Parathyroid adenoma (tissue), 2 donors: ENCODE data around the gene KRTAP10-8.
"Not testable (repeated sequence)": the region's sequence is repeated elsewhere in the genome, so short reads cannot be mapped to it uniquely, and the experiment has no call there.

ENCODE experiments used
- H2AFZ ChIP-seq: fragments of 300-600 bp; sonication (generic); one replicate; pipeline ENCODE4 v1.7.0; 2017; ENCODE audit warnings: antibody characterized with exemption, mild to moderate bottlenecking
- H3K27ac ChIP-seq: fragments of 300-600 bp; sonication (generic); one replicate; pipeline ENCODE4 v1.7.0; 2017
- H3K27me3 ChIP-seq: fragments of 300-600 bp; sonication (generic); one replicate; pipeline ENCODE4 v1.7.0; 2017; ENCODE audit warnings: low read length; ENCODE audit not compliant: control insufficient read depth, insufficient read depth
- H3K36me3 ChIP-seq: fragments of 300-600 bp; sonication (generic); one replicate; pipeline ENCODE4 v1.7.0; 2017; ENCODE audit warnings: low read length; ENCODE audit not compliant: control insufficient read depth, insufficient read depth
- H3K4me1 ChIP-seq: fragments of 300-600 bp; sonication (generic); one replicate; pipeline ENCODE4 v1.7.0; 2017; ENCODE audit warnings: control low read depth
- H3K4me2 ChIP-seq: fragments of 300-600 bp; sonication (generic); one replicate; pipeline ENCODE4 v1.7.0; 2017; ENCODE audit warnings: low read length
- H3K4me3 ChIP-seq: fragments of 300-600 bp; sonication (generic); one replicate; pipeline ENCODE4 v1.7.0; 2017; ENCODE audit warnings: low read depth, low read length
- H3K79me2 ChIP-seq: fragments of 300-600 bp; sonication (generic); one replicate; pipeline ENCODE4 v1.7.0; 2017; ENCODE audit warnings: control low read depth
- H3K9ac ChIP-seq: fragments of 300-600 bp; sonication (generic); one replicate; pipeline ENCODE4 v1.7.0; 2017; ENCODE audit warnings: mild to moderate bottlenecking
- H3K9me3 ChIP-seq: fragments of 300-600 bp; sonication (generic); one replicate; pipeline ENCODE4 v1.7.0; 2017; ENCODE audit warnings: low read length; ENCODE audit not compliant: control insufficient read depth
- TF ChIP-seq, protein P1 (sequence below): fragments of 300-600 bp; sonication (generic); IDR thresholded peaks from one replicate; pipeline ENCODE4 v1.7.0; 2017; ENCODE audit warnings: antibody characterized with exemption, mild to moderate bottlenecking
- donor health status: primary hyperparathyroidism.

The KRTAP10-8 gene

DNA sequence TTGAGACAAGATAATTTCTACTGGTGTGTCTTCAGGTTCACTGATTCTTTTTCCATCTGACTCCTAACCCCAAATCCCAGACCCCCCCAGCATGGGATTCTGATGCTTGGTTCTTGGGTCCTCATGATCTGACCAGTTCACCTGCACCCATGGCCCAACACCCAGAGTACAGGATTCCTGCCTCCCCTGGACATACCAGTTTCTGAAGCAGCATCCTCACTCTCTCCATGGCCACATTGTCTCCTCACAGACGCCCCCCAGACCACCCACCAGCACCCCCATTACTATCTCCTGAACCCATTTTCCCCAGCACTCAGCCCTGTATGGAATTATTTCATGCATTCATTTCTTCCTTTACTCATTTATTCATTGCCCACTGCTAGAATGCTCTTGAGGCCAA is 45.0 kb downstream of the KRTAP10-8 start:
- H3K27ac ChIP-seq = no peak overlapping the region
- H3K4me3 ChIP-seq = no peak overlapping the region
- no peaks in the 10 kb centered on the region for H3K27me3 ChIP-seq
- no peaks in the 10 kb centered on the region for H3K4me1 ChIP-seq
- no peaks in the 10 kb centered on the region for H3K9me3 ChIP-seq
- H2AFZ ChIP-seq = no peak overlapping the region
- H3K9ac ChIP-seq = no peak overlapping the region
- no peak overlapping the region for H3K4me2 ChIP-seq
- no peaks in the 10 kb centered on the region for H3K79me2 ChIP-seq
- TF ChIP-seq, protein P1, sequence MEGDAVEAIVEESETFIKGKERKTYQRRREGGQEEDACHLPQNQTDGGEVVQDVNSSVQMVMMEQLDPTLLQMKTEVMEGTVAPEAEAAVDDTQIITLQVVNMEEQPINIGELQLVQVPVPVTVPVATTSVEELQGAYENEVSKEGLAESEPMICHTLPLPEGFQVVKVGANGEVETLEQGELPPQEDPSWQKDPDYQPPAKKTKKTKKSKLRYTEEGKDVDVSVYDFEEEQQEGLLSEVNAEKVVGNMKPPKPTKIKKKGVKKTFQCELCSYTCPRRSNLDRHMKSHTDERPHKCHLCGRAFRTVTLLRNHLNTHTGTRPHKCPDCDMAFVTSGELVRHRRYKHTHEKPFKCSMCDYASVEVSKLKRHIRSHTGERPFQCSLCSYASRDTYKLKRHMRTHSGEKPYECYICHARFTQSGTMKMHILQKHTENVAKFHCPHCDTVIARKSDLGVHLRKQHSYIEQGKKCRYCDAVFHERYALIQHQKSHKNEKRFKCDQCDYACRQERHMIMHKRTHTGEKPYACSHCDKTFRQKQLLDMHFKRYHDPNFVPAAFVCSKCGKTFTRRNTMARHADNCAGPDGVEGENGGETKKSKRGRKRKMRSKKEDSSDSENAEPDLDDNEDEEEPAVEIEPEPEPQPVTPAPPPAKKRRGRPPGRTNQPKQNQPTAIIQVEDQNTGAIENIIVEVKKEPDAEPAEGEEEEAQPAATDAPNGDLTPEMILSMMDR = no peak
- no peaks in the 10 kb centered on the region for H3K36me3 ChIP-seq

DNA sequence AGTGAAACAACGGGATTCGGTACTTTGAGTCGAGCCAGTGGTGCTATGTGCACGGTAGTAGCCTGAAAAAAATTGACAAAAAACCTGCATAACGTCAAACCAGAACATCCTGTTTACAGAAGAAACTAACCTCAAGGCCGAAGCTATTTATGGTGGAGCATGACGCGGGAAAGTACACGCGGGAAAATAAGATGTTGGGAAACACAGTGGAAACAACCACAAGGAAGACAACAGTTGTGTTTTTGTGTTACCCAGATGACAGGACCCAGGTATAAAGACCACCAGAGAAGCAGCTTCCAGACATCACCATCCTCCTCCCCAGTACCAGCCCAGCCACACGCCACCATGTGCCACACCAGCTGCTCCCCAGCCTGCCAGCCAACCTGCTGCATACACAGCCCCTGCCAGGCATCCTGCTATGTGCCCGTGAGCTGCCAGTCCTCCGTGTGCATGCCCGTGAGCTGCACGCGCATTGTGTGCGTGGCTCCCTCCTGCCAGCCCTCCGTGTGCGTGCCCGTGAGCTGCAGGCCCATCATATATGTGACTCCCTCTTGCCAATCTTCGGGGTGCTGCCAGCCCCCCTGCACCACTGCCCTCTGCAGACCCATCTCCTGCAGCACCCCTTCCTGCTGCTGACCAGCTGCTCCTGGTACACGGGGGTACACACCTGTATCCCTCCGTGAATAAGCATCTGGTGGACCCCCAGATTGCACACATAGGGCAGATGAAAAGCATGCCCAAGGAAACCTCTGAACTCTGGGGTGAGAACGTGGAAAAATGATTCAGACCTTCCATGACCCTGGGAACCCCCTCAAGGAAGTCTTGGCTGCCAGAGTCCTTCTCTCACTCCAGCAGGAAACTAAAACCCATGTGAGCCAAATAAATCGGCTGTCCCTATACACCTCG is 46.0 kb downstream of the KRTAP10-8 start, which contains the start of gene KRTAP12-3:
Gene KRTAP12-3 (plus strand): TSS at position 298 of the 906 bp plus-strand sequence. CDS start 48 bp downstream, at position 346.
- Histone ChIP-seq H3K4me2 (no peak within 1 kb of the TSS), H2AFZ (no peak within 1 kb of the TSS), H3K9ac (no peak within 1 kb of the TSS), H3K36me3 (no peaks in the 10 kb centered on the region), H3K4me1 (no peaks in the 10 kb centered on the region), H3K4me3 (no peak within 1 kb of the TSS), H3K79me2 (no peaks in the 10 kb centered on the region), H3K9me3 (no peaks in the 10 kb centered on the region), H3K27ac (no peak within 1 kb of the TSS), H3K27me3 (no peaks in the 10 kb centered on the region)
- TF ChIP-seq, protein P1 = no peak

DNA sequence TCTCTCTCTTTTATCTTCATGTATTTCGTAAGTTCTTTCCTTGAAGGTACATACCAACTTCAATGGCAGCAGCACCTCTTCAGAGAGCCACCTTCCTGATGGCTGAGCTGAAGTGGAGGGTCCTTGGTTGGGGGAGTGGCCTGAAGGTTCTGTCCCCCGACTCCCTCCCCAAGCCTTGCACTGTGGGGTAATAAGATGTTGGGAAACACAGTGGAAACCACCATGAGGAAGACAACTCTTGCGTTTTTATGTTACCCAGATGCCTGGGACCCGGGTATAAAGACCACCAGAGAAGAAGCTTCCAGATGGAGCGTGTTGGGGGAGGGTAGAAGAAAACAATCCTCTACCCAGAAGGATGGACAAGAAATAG is 46.6 kb downstream of the KRTAP10-8 start:
- Histone ChIP-seq H3K36me3 (no peaks in the 10 kb centered on the region), H3K4me3 (no peak overlapping the region), H3K27ac (no peak overlapping the region), H3K79me2 (no peaks in the 10 kb centered on the region), H3K9me3 (no peaks in the 10 kb centered on the region), H3K4me2 (no peak overlapping the region), H3K27me3 (no peaks in the 10 kb centered on the region), H3K9ac (no peak overlapping the region), H3K4me1 (no peaks in the 10 kb centered on the region), H2AFZ (no peak overlapping the region)
- TF ChIP-seq, protein P1 = no peak

DNA sequence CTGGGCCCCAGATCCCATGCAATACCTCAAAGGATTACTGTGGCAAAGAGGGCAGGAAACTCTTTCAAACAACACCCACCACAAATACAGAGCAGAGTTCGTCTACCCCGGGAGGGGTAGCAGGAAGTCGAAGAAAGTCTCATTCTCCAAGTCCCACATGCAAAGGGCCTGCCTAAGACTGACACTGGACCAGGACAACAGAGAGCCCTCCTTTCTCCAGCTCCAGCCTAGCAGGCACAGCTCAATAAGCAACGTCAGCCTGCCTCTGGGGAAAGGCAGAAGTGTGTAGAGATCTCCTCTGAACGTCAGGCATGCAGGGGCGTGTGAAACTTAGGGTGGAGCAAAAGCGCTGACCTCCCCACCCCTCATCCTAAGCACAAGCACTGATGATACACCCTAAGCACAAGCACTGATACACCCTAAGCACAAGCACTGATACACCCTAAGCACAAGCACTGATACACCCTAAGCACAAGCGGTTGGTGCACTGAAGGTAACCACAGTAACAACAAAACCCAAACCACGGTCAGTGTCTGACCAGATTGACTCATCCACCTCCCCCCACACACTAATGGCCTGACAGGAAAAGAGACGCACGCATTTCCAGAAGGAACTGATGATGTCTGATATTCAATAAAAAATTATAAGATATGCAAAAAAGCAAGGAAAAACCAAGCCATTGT is 47.2 kb downstream of the KRTAP10-8 start:
- Histone ChIP-seq H3K79me2 (no peaks in the 10 kb centered on the region), H3K4me1 (no peaks in the 10 kb centered on the region), H3K27me3 (no peaks in the 10 kb centered on the region), H3K4me2 (no peak overlapping the region), H3K9me3 (no peaks in the 10 kb centered on the region), H3K36me3 (no peaks in the 10 kb centered on the region), H3K4me3 (no peak overlapping the region), H3K9ac (no peak overlapping the region), H3K27ac (no peak overlapping the region), H2AFZ (no peak overlapping the region)
- TF ChIP-seq, protein P1 = no peak

DNA sequence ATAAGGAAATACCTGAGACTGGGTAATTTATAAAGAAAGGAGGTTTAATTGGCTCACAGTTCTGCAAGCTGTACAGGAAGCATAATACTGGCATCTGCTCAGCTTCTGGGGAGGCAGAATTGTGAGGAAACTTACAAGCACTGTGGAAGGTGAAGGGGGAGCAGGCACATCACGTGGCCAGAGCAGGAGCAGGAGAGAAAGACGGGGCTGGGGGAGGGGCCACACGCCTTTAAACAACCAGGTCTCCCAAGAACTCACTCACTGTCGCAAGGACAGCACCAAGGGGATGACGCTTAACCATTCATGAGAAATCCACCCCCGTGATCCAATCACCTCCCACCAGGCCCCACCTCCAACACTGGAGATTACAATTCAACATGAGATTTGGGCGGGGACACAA is 49.7 kb downstream of the KRTAP10-8 start:
- not testable (repeated sequence) for H3K4me1 ChIP-seq, H3K27me3 ChIP-seq, H3K4me3 ChIP-seq, H3K27ac ChIP-seq, H3K36me3 ChIP-seq, H3K4me2 ChIP-seq, H3K79me2 ChIP-seq, H3K9ac ChIP-seq, H2AFZ ChIP-seq, H3K9me3 ChIP-seq
